ENCODE results near the gene NOTO.

DNA sequence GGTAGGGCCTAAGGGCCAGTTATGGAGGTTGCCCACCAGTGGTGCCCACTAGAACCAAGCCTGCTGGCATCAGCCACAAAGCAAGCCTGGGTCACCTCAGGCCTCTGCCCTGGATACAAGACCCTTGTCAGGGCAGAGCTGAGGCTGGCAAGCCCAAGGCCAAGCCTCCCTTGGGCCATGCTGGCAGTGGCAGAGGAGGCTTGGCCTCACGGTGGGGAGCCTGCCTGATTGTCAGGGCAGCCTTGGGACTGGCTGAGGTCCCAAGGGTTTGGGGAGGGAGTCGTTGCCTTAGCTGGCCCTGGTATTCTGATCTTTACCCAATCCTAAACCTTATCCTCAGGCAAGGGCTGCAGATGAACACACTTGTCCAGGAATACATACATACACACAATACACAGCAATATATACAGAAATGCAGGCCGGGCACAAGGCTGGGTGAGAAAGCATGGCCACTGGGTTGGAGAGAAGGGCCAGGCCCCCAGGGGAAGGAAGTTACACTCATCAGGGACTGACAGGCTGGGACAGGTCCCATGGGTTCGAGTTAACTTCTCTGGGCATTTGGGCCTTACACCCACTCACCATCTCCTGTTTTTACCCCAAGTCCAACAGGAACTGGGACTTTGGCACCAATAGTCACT, 52.8 kb downstream of the NOTO start:
- no peak for TF ChIP-seq POLR2A (IDR thresholded peaks at IDR 0.05; ENCODE audit: low read depth, low read length)
- TF ChIP-seq, protein P1, sequence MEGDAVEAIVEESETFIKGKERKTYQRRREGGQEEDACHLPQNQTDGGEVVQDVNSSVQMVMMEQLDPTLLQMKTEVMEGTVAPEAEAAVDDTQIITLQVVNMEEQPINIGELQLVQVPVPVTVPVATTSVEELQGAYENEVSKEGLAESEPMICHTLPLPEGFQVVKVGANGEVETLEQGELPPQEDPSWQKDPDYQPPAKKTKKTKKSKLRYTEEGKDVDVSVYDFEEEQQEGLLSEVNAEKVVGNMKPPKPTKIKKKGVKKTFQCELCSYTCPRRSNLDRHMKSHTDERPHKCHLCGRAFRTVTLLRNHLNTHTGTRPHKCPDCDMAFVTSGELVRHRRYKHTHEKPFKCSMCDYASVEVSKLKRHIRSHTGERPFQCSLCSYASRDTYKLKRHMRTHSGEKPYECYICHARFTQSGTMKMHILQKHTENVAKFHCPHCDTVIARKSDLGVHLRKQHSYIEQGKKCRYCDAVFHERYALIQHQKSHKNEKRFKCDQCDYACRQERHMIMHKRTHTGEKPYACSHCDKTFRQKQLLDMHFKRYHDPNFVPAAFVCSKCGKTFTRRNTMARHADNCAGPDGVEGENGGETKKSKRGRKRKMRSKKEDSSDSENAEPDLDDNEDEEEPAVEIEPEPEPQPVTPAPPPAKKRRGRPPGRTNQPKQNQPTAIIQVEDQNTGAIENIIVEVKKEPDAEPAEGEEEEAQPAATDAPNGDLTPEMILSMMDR (IDR thresholded peaks at IDR 0.05; ENCODE audit: extremely low read depth in 1 of 2, insufficient read depth in 1 of 2, low read depth in 1 of 2, low read length in 2 of 2): no peak
- TF ChIP-seq, protein P2, sequence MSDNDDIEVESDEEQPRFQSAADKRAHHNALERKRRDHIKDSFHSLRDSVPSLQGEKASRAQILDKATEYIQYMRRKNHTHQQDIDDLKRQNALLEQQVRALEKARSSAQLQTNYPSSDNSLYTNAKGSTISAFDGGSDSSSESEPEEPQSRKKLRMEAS (IDR thresholded peaks at IDR 0.05; ENCODE audit: insufficient read depth, insufficient read length): no peak
- TF ChIP-seq EZH2 (IDR thresholded peaks at IDR 0.05; ENCODE audit: borderline replicate concordance, low read depth, low read length, severe bottlenecking): no peak

All from endothelial cell of umbilical vein (primary cell).